Middle frontal gyrus (tissue), 1 donor: Measurements from ENCODE around the gene TECPR2.
"Not testable (repeated sequence)": the region's sequence is repeated elsewhere in the genome, so short reads cannot be mapped to it uniquely, and the experiment has no call there.

Experiments
- DNase-seq: peaks from one replicate; pipeline ENCODE4 v3.0.0-alpha.2; 2015; ENCODE audit warnings: low spot score; ENCODE audit errors: extremely low spot score

The TECPR2 gene

DNA sequence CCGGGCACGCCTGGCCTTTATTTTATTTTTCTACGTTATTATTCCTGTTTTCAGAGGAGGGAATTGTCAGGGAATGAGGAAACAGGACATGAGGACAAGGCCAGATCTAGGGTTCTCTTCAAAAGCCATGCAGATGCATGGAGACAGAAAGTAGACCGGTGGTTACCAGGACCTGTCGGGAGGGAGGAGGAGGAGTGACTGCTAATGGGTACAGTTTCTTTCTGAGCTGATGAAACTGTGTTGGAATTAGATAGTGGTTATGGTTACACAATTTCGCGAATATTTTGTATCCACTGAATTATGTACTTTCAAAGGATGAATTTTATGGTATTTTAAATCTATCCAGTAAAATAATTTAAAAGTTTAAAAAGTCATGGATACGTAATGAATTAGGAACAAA, 31.9 kb upstream of the TECPR2 start:
- DNase-seq = no peak

- no peak for DNase-seq
These were observed 29.4 kb upstream of the TECPR2 start for GRCh38 chr14:102333390-102333789.

DNA sequence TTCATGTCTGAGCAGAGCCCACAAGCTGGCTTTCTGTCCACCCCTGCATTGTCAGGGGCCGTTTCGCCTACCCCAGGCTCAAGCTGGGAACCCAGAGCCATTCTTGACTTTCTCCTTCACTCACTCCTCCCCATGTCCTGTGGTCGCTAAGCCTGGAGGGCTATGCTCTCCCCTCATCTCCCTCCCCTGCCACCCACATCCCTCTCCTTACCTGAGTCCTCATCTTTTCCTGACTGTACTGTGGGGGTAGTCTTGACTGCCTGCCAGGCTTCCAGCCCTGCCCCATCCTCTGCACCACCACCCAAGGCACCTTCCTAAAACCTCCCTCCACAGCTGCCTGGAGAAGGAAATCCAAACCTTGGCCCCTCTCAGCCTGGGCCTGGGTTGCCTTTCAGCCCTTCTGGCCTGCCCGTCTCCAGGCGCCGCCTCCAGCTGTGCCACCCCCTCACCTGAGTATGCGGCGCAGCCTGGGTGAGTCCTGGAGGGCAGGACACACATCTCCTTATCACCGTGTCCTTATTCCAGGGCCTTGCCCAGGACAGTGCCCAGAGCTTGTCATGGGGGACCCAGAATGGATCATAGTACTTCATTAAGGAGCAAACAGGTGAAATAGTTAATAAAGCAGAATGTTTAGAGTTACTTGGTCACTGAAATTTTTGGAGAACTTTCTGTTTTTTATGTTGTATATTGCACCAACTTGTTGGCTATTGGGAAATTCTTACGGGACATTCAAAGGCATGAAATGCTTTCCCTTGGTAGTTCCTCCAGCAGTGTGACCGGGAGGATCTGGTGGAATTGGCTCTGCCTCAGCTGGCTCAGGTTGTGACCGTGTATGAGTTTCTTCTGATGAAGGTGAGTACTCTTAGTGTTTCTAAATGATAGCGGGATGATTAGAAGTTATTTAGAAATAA, 28.7 kb upstream of the TECPR2 start:
- no peak for DNase-seq

GRCh38 chr14:102335163-102335562, 27.6 kb upstream of the TECPR2 start:
- no peak for DNase-seq

DNA sequence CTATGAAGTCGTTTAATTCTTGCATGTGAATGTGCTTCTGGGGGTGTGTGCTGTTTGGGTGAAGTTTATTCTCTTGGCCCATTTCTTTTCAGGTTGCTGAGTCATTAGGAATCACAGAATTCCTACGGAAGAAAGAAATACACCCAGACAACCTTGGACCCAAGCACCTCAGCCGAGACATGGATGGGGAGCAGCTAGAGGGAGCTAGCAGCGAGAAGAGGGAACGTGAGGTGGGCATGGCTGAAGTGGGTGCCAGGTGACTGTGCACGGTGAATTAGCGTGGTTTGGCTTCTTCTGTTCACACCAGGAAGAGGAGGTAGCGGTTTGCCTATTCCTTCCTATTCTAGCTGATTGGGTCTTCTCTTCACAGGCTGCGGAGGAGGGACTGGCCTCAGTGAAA, 24.0 kb upstream of the TECPR2 start:
- DNase-seq = no peak

DNA sequence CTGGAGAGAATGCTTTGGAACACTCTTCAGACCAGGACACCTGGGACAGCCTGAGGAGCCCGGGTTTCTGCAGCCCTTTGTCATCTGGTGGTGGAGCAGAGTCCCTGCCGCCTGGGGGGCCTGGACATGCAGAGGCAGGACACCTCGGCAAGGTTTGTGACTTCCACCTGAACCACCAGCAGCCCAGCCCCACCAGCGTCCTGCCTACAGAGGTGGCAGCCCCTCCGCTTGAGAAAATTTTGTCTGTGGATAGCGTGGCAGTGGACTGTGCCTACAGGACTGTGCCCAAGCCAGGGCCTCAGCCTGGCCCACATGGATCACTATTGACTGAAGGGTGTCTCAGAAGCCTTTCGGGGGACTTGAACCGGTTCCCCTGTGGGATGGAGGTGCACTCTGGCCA, 21.2 kb upstream of the TECPR2 start:
- no peak for DNase-seq

DNA sequence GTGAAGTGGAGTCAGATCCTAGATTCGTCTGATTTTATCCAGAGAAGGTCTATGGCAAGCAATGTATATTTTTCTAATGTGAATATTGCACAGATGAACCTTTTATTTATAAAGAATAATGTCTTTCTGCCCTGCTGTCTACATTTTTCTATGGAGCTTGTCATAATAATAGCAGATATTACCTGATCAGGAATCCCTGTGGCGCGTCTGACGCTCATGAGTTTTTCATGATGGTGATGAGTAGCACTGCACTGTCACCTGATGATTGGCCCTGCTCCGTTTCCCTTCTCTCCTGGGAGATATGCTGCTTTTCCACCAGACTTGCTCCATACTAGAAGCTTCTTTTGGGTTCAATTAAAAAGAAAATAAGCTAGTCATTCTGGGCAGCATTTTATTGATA, 20.5 kb upstream of the TECPR2 start:
- DNase-seq = no peak

- no peak for DNase-seq
These were observed 18.7 kb upstream of the TECPR2 start for GRCh38 chr14:102344084-102344483.

- peak; percentile 59 for DNase-seq
These were observed 18.3 kb upstream of the TECPR2 start for GRCh38 chr14:102344485-102344884.

DNA sequence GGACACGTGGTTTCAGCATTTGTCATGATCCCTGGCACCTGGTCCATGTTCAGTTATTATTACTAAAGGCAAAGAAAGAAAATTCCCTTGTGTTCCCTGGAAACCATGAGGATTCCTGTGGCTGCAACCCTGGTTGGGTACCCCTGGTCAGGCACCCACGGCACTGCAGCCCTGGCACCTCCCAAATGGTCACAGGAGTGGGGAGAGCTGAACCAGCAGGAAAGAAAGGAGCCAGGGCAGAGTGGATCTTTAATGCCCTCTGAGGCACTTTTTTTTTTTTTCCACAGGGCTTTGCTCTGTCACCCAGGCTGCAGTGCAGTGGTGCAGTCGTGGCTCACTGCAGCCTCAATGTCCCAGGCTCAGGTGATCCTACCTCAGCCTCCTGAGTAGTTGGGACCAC, 17.5 kb upstream of the TECPR2 start:
- DNase-seq = no peak

GRCh38 chr14:102346645-102347044, 16.1 kb upstream of the TECPR2 start:
- no peak for DNase-seq

- DNase-seq = no peak
These were observed 14.4 kb upstream of the TECPR2 start for GRCh38 chr14:102348376-102348775.

DNA sequence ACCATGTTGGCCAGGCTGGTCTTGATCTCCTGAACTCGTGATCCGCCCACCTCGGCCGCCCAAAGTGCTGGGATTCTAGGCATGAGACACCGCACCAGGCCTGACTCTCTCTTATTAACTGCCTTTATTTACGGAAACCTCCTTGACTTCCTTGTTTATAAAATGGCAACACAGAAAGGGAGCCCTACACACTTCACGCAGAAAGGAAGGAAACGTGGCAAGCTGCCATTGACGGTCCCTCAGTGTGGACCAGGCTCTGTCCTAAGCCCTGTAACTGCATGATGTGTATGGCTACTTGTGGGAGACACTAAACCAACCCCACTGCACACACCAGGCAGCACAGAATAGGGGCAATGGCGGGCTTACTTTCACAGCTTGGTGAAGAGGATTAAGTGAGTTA, 11.7 kb upstream of the TECPR2 start:
- no peak for DNase-seq

DNA sequence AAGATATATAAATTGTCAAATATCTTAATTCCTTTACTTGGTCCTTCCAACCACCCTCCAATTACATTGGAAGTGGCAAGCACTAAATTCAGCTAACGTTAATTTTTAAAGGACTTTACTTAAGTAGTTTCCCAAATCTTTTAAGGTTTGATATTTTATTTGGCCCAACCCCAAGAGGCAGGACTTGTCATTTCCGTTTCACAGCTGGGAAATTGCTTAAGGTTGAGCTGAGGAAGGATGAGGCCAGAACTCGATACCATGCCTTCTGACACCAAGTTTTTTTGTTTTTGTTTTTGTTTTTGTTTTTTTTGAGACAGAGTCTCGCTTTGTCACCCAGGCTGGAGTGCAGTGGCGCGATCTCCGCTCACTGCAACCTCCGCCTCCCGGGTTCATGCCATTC, 11.1 kb upstream of the TECPR2 start:
- not testable (repeated sequence) for DNase-seq

DNA sequence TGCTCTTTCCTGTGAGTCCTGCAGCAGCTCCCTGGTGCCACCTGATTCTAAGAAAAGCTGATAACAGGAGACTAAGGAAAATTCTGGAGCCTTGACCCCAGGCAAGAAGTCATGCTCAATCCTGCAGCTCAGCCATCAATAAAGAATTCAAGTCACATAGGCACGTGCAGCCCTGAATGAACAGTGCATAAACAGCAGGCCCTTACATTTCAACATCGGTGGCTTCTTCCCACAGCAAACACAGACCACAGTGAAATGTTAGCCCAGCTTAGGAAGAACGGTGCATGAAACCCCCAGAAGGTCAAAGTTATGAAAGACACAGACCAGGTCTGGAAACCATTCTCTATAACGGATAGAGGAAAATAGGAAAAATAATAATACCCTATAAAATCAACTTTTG, 10.5 kb upstream of the TECPR2 start:
- DNase-seq = no peak

GRCh38 chr14:102353126-102353619, 9.6 kb upstream of the TECPR2 start:
- no peak for DNase-seq

DNA sequence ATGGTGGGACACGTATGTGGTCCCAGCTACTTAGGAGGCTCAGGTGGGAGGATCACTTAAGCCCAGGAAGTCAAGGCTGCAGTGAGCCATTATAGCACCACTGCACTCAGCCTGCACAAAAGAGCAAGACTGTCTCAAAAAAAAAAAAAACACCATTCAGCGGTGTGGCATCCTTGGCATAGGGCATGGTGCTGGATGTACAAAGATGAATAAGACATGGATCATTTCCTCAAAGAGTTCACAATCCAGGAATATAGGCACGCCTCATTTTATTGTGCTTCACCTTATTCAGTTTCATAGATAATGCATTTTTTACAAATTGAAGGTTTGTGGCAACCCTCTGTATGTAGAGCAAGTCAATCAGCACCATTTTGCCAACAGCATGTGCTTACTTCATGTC, 6.5 kb upstream of the TECPR2 start:
- no peak for DNase-seq

- DNase-seq = no peak
These were observed 3.4 kb upstream of the TECPR2 start for GRCh38 chr14:102359341-102359740.

DNA sequence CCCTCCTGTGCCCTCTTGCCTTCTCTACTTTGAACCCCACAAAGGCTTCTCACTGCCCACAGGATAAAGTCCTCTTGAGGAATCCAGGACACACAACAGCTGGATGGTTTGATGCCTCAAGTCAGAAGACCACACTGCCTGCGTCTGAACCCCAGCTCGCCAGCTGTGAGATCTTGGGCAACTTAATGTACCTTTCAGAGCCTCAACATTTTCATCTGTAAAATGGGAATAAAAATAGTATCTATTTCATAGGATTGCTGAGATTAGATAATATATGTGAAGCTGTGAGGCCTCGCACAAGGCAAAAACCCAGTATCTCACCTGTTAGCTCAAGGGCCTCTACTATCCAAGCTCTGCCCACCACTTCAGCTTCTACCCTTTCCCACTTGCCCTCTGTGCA, 2.4 kb upstream of the TECPR2 start:
- no peak for DNase-seq

DNA sequence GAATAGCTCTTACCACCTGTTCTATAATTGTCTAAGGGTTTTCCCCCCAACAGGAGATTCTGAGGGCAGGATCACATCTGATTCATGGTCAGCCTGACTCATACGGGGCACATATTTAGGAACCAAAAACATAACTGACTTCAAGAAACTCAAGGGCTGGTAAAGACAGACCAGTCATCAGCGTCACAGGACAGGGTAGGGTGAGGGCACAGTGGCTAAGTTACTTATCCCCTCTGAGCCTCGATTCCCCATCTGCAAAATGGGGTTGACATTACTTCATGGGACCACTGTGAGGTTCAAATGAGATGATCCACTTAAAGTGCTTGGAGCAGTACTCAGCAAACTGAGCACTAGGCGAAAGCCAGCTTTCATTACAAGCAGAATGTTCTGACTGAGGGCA, 657 bp upstream of the TECPR2 start:
- no peak for DNase-seq

GRCh38 chr14:102363182-102363943, 622 bp downstream of the TECPR2 start:
- DNase-seq = no peak

DNA sequence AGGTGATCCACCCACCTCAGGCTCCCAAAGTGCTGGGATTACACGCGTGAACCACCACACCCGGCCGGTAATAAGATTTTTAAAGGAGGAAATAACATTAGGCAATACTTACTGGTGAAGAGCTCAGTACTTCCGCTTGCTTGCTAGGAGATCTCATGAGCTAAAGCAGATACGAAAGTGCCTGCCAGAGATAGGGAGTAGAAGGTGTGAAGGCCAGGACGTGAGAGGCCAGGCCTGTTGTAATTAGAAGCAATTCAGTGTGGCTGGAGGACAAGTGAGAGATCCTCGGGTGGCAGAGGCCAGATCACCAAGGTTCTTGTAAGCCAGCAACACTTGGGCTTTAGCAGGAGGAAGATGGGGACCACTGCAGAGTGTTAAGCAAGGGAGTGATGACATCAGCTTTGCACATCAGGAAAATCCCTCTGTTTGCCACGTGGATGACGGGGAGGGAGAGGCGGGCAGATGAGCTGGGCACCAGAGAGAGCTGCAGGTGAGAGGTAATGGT, 7.6 kb downstream of the TECPR2 start:
- no peak for DNase-seq
